ENCODE data around the gene HIP1.
"Not testable (repeated sequence)": the region's sequence is repeated elsewhere in the genome, so short reads cannot be mapped to it uniquely, and the experiment has no call there.

Gene HIP1

DNA sequence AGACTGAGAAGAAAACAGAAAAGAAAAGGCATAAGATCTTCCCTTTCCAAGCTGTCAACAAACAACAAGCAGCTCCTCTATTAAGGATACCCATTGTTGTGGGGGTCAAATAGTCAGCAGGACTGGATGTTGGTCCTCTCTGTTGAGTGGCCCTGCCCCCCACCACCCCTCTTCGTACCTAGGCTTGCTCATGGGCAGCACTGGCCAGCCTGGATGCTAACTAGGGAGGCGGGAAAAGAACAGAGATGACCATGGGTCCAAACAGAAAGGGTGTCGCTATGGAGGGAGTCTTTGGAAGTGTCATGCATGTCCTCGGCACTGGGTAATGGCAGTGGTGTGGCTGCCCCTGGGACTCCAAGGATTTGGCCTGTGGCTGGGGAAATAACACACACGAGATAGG, 201.0 kb downstream of the HIP1 start:
- no peak overlapping the region for H3K4me3 ChIP-seq (ENCODE audit: low read depth, low read length)
- TF ChIP-seq, protein P1, sequence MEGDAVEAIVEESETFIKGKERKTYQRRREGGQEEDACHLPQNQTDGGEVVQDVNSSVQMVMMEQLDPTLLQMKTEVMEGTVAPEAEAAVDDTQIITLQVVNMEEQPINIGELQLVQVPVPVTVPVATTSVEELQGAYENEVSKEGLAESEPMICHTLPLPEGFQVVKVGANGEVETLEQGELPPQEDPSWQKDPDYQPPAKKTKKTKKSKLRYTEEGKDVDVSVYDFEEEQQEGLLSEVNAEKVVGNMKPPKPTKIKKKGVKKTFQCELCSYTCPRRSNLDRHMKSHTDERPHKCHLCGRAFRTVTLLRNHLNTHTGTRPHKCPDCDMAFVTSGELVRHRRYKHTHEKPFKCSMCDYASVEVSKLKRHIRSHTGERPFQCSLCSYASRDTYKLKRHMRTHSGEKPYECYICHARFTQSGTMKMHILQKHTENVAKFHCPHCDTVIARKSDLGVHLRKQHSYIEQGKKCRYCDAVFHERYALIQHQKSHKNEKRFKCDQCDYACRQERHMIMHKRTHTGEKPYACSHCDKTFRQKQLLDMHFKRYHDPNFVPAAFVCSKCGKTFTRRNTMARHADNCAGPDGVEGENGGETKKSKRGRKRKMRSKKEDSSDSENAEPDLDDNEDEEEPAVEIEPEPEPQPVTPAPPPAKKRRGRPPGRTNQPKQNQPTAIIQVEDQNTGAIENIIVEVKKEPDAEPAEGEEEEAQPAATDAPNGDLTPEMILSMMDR (IDR thresholded peaks at IDR 0.05; ENCODE audit: insufficient read depth, low read depth, low read length, missing control alignments) = no peak

DNA sequence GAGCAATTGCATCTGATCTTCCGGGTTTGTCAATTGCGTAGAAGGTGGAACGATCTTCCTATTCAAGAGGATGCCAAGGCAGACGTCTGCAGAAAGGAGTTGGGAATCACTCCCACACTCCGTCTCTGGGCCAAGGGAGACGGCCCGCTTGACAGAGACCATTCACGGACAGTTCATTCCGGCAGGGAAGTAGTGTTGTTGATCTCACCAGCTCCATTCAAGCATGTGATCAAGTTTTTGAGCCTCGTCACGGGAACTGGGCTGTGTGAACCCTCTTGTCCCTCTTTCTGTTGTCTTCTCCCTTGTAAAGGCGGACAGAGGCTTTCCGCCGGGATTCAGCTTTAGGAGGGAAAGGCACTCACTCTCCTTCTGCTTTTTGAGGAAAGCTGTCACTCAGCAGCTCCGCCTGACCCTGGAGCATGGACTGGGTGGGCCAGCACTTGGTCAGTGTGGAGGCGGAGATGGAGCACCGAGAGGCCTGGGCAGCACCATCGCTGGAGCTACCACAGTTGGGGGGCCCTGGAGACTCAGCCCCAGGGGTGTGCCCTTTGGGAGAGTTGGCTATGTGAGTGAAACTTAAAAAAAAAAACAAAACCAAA, 201.7 kb downstream of the HIP1 start:
- TF ChIP-seq, protein P1 (IDR thresholded peaks at IDR 0.05; ENCODE audit: insufficient read depth, low read depth, low read length, missing control alignments) = no peak
- DNase-seq (ENCODE audit: low read depth) = no peak
- H3K4me3 ChIP-seq (ENCODE audit: low read depth, low read length) = no peak overlapping the region

More for the DNA sequence above, 201.0 kb downstream of the HIP1 start:
- DNase-seq (ENCODE audit: low read depth) = no peak

DNA sequence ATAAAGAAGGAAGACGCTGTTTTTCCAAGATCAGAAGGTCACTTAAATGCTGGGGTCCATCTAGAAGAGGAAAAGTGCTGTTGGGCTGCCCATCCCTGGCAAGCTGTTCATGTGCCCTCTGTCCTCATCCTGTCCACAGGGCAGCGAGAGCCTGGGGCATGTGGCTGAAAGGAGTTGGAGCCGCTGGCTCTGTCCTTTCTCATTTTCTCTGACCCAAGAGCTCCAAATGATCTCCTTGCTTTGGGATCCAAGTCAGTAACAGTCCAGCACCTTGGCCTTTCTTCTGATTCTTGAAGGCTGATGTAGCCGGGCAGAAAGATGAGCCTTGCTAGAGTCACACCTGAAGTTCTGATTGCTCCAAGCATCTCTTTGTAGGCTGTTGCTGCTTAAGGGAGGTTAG, 202.2 kb downstream of the HIP1 start:
- DNase-seq (ENCODE audit: low read depth) = no peak
- TF ChIP-seq, protein P1 (IDR thresholded peaks at IDR 0.05; ENCODE audit: insufficient read depth, low read depth, low read length, missing control alignments) = no peak
- no peak overlapping the region for H3K4me3 ChIP-seq (ENCODE audit: low read depth, low read length)

DNA sequence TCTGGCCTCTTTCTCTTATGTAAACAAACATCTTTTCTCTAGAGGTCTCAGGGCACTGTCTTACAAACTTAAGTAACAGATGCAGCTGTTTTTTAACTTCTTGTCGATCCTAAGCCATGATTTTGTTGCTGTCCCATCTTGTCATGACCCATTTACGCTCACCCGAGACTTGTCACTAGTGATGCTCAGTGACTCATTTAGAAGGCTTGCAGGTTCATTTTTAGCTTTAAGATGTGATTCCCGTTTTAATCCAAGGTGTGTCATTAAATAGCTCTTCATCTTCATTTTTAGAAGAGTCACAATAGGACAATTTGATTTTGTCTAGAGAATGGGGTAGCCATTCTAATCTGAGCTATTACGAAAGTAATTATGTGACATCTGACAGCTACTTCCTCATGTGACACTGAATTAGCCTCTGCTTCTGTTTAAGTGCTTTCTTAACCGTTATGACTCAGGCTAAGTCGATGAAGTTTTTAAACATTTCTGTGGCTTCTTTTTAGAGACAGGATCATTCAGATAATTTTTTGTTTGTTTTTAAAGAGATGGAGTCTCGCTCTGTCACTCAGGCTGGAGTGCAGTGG, 203.9 kb downstream of the HIP1 start:
- H3K4me3 ChIP-seq (ENCODE audit: low read depth, low read length) = peak overlapping the region; percentile 27
- peak; percentile 73 for DNase-seq (ENCODE audit: low read depth)
- TF ChIP-seq, protein P1 (IDR thresholded peaks at IDR 0.05; ENCODE audit: insufficient read depth, low read depth, low read length, missing control alignments) = no peak

DNA sequence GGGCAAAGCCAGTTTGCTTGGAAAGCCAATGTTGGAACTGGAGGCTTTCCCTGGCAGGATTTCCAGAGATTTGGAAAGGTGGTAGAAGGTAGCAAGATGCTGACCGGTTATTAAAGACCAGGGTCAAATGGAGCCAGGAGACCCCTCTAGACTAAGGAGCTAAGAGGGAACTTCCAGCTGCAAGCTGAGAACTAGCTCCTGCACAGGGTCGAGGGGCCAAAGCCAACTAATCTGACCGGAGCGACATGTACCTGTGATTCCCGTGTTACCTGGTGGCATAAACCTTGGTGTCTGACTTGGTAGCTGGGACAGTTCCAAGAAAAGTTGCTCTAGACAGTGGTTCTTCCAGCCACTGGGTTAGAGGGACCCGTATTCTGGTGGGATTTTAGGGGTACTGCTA, 204.8 kb downstream of the HIP1 start:
- TF ChIP-seq, protein P1 (IDR thresholded peaks at IDR 0.05; ENCODE audit: insufficient read depth, low read depth, low read length, missing control alignments) = no peak
- no peak for DNase-seq (ENCODE audit: low read depth)
- H3K4me3 ChIP-seq (ENCODE audit: low read depth, low read length) = no peak overlapping the region

DNA sequence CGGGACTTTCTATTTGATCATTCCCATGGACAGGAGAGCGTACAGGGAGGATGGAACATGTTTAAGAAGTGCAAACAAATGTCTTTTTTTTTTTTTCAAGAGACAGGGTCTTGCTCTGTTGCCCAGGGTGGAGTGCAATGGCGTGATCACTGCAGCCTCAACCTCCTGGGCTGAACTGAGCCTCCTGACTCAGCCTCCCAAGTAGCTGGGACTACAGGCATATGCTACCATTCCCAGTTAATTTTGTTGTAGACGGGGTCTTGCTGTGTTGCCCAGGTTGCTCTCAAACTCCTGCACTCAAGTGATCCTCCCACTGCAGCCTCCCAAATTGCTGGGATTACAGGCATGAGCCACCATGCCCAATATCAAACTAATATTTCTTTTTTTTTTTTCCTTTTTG, 206.1 kb downstream of the HIP1 start:
- TF ChIP-seq, protein P1 (IDR thresholded peaks at IDR 0.05; ENCODE audit: insufficient read depth, low read depth, low read length, missing control alignments) = no peak
- no peak for DNase-seq (ENCODE audit: low read depth)
- H3K4me3 ChIP-seq (ENCODE audit: low read depth, low read length) = no peak overlapping the region

DNA sequence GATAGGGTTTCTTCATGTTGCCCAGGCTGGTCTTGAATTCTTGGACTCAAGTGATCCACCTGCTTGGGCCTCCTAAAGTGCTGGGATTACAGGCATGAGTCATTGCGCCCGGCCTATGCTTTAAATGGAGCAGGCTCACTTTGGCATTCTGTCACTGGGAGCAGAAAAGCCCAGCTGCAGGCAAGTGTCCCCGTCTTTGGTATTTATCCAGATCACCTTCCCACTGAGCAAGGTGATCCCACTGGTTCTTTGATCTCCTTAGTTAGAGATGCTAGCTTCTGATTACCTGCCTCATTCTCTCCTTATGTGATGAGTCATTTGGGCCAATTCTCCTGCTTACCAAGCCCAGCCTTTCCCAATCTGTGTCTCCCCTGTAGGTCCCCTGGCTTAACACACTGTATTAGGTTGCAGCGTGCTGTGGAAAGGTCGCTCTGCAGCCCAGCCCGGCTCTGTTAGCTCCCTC, 207.4 kb downstream of the HIP1 start:
- DNase-seq (ENCODE audit: low read depth) = no peak
- TF ChIP-seq, protein P1 (IDR thresholded peaks at IDR 0.05; ENCODE audit: insufficient read depth, low read depth, low read length, missing control alignments) = no peak
- H3K4me3 ChIP-seq (ENCODE audit: low read depth, low read length) = no peak overlapping the region

DNA sequence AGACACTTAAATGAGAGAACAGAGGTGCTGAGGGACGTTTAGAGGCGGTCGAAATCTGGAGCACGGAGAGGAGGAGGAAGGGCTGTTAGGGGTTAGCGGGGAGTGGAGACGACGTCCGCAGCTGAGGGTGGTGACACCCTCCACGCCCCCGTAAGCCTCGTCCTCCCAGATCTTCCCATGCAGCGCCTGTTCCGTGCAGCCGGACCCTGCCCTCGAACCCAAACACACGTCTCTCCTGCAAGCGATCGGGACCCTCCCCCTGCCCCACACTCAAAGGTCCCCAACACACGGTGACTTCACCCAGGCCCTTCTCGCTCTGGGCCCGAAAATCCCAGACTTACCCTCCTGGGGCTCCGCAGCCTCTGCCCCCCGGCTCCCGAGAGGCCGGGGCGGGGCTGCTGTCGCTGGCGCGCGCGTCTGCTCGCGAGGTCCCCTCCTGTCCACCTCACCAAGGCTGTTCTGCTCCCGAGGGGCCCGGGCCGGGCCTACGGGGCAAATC, 211.5 kb downstream of the HIP1 start:
- peak; percentile 18 for DNase-seq (ENCODE audit: low read depth)
- peak overlapping the region; percentile 66 for H3K4me3 ChIP-seq (ENCODE audit: low read depth, low read length)

DNA sequence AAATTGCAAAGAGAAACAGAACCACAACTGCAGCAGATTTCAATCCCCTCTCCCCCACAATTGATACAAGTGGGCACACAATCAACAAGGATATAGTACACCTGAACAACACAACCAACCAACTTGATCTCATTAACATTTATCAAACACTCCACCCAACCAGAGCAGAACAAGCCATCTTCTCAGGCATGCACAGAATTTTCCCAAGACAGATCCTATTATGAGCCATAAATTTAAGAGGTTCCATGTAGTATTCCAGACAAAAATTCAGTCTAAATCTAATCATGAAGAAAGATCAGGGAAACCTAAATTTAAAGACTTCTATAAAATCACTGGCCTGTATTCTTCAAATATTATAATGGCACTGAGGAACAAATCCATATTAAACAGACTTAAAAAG, 217.0 kb downstream of the HIP1 start:
- DNase-seq (ENCODE audit: low read depth); H3K4me3 ChIP-seq (ENCODE audit: low read depth, low read length): not testable (repeated sequence)

DNA sequence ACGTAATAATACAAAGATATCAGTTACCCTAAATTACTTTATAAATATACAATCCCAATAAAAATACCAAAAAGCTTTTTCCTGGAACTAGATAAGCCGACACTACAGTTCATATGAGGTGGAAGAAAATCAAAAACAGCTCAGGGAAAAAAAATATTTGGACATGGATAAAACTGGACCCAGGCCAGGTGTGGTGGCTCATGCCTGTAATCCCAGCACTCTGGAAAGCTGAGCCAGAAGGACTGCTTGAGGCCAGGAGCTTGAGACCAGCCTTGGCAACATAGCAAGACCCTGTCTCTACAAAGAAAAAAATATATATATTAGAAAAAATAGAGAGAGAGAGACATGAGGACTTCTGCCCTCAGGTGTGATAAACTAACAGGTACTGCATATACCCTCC, 219.9 kb downstream of the HIP1 start:
- not testable (repeated sequence) for H3K4me3 ChIP-seq (ENCODE audit: low read depth, low read length); DNase-seq (ENCODE audit: low read depth)
